Measurements from ENCODE around the gene TACC3. TPM values are rescaled to one million over a fixed set of nuclear protein-coding genes. Genes with fewer than 3 reads are reported as not detected.

The TACC3 gene
- total RNA-seq, 1 donor = 4.0 TPM

GRCh38 chr4:1769692-1770091 is 48.4 kb downstream of the TACC3 start:
- Histone ChIP-seq H3K4me2 (ENCODE audit: insufficient read depth, low read length) (no peak overlapping the region), H3K27me3 (ENCODE audit: insufficient read depth, low read length) (peaks cover 25% of the 10 kb centered on the region), H3K79me2 (ENCODE audit: insufficient read depth, low read length) (no peaks in the 10 kb centered on the region), H3K4me1 (ENCODE audit: insufficient read depth, low read length) (no peaks in the 10 kb centered on the region), H4K20me1 (ENCODE audit: insufficient read depth, low read length) (no peaks in the 10 kb centered on the region), H2AFZ (ENCODE audit: low read length) (no peak overlapping the region), H3K36me3 (ENCODE audit: insufficient read depth, low read length) (no peaks in the 10 kb centered on the region), H3K4me3 (ENCODE audit: insufficient read depth, low read length) (no peak overlapping the region), H3K9me3 (ENCODE audit: low read depth, low read length) (no peaks in the 10 kb centered on the region), H3K27ac (ENCODE audit: low read depth, low read length) (no peak overlapping the region)
- TF ChIP-seq, protein P1, sequence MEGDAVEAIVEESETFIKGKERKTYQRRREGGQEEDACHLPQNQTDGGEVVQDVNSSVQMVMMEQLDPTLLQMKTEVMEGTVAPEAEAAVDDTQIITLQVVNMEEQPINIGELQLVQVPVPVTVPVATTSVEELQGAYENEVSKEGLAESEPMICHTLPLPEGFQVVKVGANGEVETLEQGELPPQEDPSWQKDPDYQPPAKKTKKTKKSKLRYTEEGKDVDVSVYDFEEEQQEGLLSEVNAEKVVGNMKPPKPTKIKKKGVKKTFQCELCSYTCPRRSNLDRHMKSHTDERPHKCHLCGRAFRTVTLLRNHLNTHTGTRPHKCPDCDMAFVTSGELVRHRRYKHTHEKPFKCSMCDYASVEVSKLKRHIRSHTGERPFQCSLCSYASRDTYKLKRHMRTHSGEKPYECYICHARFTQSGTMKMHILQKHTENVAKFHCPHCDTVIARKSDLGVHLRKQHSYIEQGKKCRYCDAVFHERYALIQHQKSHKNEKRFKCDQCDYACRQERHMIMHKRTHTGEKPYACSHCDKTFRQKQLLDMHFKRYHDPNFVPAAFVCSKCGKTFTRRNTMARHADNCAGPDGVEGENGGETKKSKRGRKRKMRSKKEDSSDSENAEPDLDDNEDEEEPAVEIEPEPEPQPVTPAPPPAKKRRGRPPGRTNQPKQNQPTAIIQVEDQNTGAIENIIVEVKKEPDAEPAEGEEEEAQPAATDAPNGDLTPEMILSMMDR (IDR thresholded peaks at IDR 0.05; ENCODE audit: extremely low read depth, low read depth, low read length) = no peak
- no peak for DNase-seq (ENCODE audit: insufficient read length, low spot score, missing footprints)

- Histone ChIP-seq H3K9me3 (ENCODE audit: low read depth, low read length) (no peaks in the 10 kb centered on the region), H3K27me3 (ENCODE audit: insufficient read depth, low read length) (peaks cover 25% of the 10 kb centered on the region), H3K79me2 (ENCODE audit: insufficient read depth, low read length) (no peaks in the 10 kb centered on the region), H2AFZ (ENCODE audit: low read length) (no peak overlapping the region), H3K4me3 (ENCODE audit: insufficient read depth, low read length) (no peak overlapping the region), H3K36me3 (ENCODE audit: insufficient read depth, low read length) (no peaks in the 10 kb centered on the region), H3K4me1 (ENCODE audit: insufficient read depth, low read length) (no peaks in the 10 kb centered on the region), H4K20me1 (ENCODE audit: insufficient read depth, low read length) (no peaks in the 10 kb centered on the region), H3K27ac (ENCODE audit: low read depth, low read length) (no peak overlapping the region), H3K4me2 (ENCODE audit: insufficient read depth, low read length) (no peak overlapping the region)
- TF ChIP-seq, protein P1 (IDR thresholded peaks at IDR 0.05; ENCODE audit: extremely low read depth, low read depth, low read length) = no peak
- DNase-seq (ENCODE audit: insufficient read length, low spot score, missing footprints) = no peak
These were observed 48.9 kb downstream of the TACC3 start for GRCh38 chr4:1770245-1770644.

DNA sequence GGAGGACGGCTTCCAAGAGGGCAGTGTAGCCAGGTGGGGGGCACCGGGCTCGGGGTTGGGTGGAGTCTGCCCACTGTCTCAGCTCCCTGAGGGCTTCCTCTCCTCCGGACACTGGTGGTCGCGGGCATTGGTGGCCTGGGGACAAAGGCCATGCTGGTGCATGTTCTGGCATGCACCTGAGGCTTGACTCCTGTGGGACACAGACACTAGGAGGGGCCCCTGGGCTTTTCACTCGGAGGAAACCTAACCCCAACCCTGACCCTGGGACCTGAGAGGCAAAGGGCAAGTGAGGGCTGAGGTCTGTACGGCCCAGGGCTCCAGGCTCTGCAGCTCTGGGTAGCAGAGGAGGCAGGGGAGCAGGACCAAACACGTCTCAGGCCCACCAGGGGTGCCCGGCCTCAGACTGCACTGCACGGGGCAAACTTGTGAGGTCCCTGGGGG is 49.5 kb downstream of the TACC3 start:
- no peak for DNase-seq (ENCODE audit: insufficient read length, low spot score, missing footprints)
- Histone ChIP-seq H3K9me3 (ENCODE audit: low read depth, low read length) (no peaks in the 10 kb centered on the region), H3K27me3 (ENCODE audit: insufficient read depth, low read length) (peaks cover 25% of the 10 kb centered on the region), H3K4me3 (ENCODE audit: insufficient read depth, low read length) (no peak overlapping the region), H2AFZ (ENCODE audit: low read length) (no peak overlapping the region), H3K27ac (ENCODE audit: low read depth, low read length) (no peak overlapping the region), H3K4me1 (ENCODE audit: insufficient read depth, low read length) (no peaks in the 10 kb centered on the region), H3K36me3 (ENCODE audit: insufficient read depth, low read length) (no peaks in the 10 kb centered on the region), H3K79me2 (ENCODE audit: insufficient read depth, low read length) (no peaks in the 10 kb centered on the region), H3K4me2 (ENCODE audit: insufficient read depth, low read length) (no peak overlapping the region), H4K20me1 (ENCODE audit: insufficient read depth, low read length) (no peaks in the 10 kb centered on the region)
- TF ChIP-seq, protein P1 (IDR thresholded peaks at IDR 0.05; ENCODE audit: extremely low read depth, low read depth, low read length) = no peak

DNA sequence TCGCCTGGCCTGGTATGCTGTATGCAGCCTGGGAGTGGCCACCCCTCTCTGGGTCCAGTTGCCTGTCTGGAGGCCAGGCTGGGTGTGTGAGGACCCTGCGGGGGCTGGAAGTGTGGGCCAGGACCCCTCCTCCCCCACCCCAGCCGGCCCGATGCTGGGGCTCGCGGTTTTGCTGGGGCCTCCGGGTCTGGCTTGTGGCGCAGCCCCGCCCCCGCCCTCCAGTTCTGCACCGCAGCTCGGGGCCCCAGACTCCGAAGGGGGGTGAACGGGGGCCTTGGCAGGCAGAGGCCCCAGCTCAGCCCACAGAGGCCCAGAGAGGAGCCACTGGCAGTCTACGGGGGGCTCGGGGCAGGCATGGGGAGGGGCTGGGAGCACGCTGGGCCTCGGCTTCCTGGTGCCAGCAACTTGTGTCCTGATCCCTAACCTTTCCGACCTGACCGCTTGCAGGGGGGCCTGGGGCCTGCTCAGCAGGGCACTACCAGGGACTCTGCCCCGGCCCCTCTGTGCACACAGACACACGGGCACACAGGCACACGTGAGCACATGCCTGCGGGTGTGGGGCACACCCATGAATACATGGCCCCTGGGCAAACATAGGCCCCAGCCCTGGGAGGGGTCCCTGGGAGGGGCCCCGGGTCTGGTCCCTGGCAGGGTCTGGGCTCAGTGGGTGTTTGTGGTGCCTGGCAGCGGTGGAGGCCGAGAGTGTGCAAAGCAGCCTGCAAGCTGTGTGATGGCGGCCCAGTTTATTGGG is 50.4 kb downstream of the TACC3 start:
- no peak overlapping the region for H3K4me2 ChIP-seq (ENCODE audit: insufficient read depth, low read length)
- H3K27me3 ChIP-seq (ENCODE audit: insufficient read depth, low read length) = peaks cover 18% of the 10 kb centered on the region
- H3K4me1 ChIP-seq (ENCODE audit: insufficient read depth, low read length) = no peaks in the 10 kb centered on the region
- no peaks in the 10 kb centered on the region for H3K79me2 ChIP-seq (ENCODE audit: insufficient read depth, low read length)
- TF ChIP-seq, protein P1 (IDR thresholded peaks at IDR 0.05; ENCODE audit: extremely low read depth, low read depth, low read length) = no peak
- H2AFZ ChIP-seq (ENCODE audit: low read length) = no peak overlapping the region
- DNase-seq (ENCODE audit: insufficient read length, low spot score, missing footprints) = no peak
- no peak overlapping the region for H3K27ac ChIP-seq (ENCODE audit: low read depth, low read length)
- H3K36me3 ChIP-seq (ENCODE audit: insufficient read depth, low read length) = no peaks in the 10 kb centered on the region
- H3K9me3 ChIP-seq (ENCODE audit: low read depth, low read length) = no peaks in the 10 kb centered on the region
- no peak overlapping the region for H3K4me3 ChIP-seq (ENCODE audit: insufficient read depth, low read length)
- no peaks in the 10 kb centered on the region for H4K20me1 ChIP-seq (ENCODE audit: insufficient read depth, low read length)
